ENCODE results near the gene FOXRED1.
A peak's percentile ranks its signal among the peaks of the same experiment; 100 is the strongest.
"Not testable (repeated sequence)": the region's sequence is repeated elsewhere in the genome, so short reads cannot be mapped to it uniquely, and the experiment has no call there.

The FOXRED1 gene

GRCh38 chr11:126268708-126269579, at the start of gene FOXRED1, which contains the start of gene SRPRA:
Gene FOXRED1 (plus strand): TSS chr11:126269154. CDS start chr11:126269207, 53 bp downstream.
Gene SRPRA (minus strand): TSS chr11:126268895. CDS start chr11:126268804, 91 bp downstream.
- DNase-seq (peak; percentile 100), ATAC-seq (replicated peaks) (peak; percentile 99)
- H3K9me3 Mint-ChIP-seq = no peaks in the 10 kb centered on the region
- H3K4me1 Mint-ChIP-seq = peaks cover 26 to 41% of the 10 kb centered on the region in 2 donors
- H3K27ac Mint-ChIP-seq = peak within 1 kb of the TSS; percentile 99
- peaks cover 31 to 70% of the 10 kb centered on the region in 2 donors for H3K36me3 Mint-ChIP-seq
- H3K4me3 Mint-ChIP-seq = peak within 1 kb of the TSS; percentile 98
- no peaks in the 10 kb centered on the region for H3K27me3 Mint-ChIP-seq

DNA sequence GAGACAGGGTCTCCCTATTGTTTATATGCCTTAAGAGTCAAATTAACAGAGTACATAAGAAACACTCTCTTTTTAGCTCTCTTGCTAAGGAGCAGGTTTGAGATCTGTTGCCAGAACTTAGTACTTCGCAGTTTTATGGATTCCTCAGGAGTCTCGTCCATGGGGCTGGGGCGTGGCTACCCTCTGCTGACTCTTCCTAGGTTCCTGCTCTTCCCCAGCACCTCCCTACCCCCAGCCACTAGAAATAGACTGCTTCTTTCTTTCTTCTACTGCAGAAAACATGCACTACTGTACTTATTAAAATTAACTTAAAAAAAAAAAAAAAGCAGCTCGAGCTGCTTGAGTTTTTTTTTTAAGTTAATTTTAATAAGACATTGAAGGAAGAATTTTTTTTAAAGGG, 49.4 kb upstream of the FOXRED1 start:
- Mint-ChIP-seq H3K27ac (no peak overlapping the region), H3K4me1 (peaks cover 25 to 32% of the 10 kb centered on the region in 2 donors), H3K4me3 (no peak overlapping the region)

DNA sequence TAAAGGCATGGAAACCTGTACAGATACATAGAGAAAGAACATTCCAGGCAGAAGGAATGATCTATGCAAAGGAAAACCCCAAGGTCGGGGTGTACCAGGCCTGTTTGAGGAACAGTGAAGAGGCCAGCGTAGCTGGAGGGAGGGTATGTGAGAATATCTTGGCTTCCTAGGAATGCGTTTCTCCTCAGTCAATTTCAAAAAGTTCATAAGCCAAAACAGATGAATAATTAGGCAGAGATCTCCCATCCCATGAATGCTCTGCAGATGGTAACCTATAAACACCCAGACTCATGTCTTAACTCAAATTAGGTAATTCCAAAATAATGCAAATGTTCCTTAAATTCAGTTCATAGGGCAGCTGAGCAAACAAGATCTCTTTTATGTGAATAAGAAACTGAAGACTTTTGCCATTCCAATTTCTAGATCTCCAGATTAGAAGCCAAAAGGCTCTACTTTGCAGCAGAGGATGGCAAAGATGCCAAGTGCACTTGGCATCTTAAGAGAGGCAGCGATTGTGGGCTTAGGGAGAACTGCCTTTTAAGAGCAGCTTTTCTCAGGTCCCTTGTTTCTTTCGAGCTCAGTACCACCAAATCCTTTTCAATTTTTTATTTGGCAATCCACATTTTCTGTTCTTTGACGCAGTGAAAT, 44.2 kb upstream of the FOXRED1 start:
- peaks cover 0 to 4% of the 10 kb centered on the region in 2 donors for H3K9me3 Mint-ChIP-seq
- DNase-seq (no peak), ATAC-seq (replicated peaks) (no peak)
- H3K4me1 Mint-ChIP-seq = peaks cover 6 to 7% of the 10 kb centered on the region in 2 donors
- no peak overlapping the region for H3K4me3 Mint-ChIP-seq
- H3K36me3 Mint-ChIP-seq = peaks cover 12 to 24% of the 10 kb centered on the region in 2 donors
- no peak overlapping the region for H3K27ac Mint-ChIP-seq
- no peaks in the 10 kb centered on the region for H3K27me3 Mint-ChIP-seq

More for the DNA sequence above, 49.4 kb upstream of the FOXRED1 start:
- H3K9me3 Mint-ChIP-seq = no peaks in the 10 kb centered on the region
- H3K27me3 Mint-ChIP-seq = no peaks in the 10 kb centered on the region
- DNase-seq (no peak), ATAC-seq (replicated peaks) (no peak)
- peaks cover 3 to 15% of the 10 kb centered on the region in 2 donors for H3K36me3 Mint-ChIP-seq

GRCh38 chr11:126225295-126225665, 43.7 kb upstream of the FOXRED1 start:
- Mint-ChIP-seq H3K4me1 (peaks cover 2 to 4% of the 10 kb centered on the region in 2 donors), H3K36me3 (peaks cover 9 to 21% of the 10 kb centered on the region in 2 donors), H3K27ac (no peak overlapping the region), H3K9me3 (peaks cover 0 to 4% of the 10 kb centered on the region in 2 donors), H3K27me3 (no peaks in the 10 kb centered on the region), H3K4me3 (no peak overlapping the region)
- no peak for ATAC-seq (replicated peaks)
- DNase-seq = no peak

DNA sequence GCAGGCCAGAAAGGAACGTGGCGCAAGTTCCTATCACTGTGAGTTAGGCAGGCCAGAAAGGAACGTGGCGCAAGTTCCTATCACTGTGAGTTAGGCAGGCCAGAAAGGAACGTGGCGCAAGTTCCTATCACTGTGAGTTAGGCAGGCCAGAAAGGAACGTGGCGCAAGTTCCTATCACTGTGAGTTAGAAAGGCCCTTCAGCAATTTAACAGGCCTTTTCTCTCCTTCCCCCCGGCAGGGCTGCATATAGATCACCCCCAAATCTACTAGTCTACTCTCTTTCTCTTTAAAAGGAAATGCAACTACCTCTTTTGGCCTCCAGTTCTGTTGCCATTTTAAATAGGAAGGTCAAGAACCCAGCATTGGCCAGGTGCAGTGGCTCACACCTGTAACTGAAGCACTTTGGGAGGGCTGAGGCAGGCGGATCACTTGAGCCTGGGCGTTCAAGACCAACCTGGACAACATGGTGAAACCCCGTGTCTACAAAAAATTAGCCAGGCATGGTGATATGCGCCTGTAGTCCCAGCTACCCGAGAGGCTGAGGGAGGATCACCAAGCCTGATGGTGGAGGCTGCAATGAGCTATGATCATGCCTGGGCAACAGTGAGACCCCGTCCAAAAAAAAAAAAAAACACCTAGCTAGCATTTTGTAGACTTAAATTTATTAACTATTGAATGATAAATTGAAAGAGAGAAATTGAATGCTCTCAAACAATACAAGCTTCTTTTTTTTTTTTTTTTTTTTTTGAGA, 42.4 kb upstream of the FOXRED1 start:
- H3K9me3 Mint-ChIP-seq = peaks cover 0 to 4% of the 10 kb centered on the region in 2 donors
- H3K36me3 Mint-ChIP-seq = peaks cover 9 to 25% of the 10 kb centered on the region in 2 donors
- no peak for DNase-seq
- no peak for ATAC-seq (replicated peaks)
- H3K4me1 Mint-ChIP-seq = peaks cover 0 to 3% of the 10 kb centered on the region in 2 donors
- H3K4me3 Mint-ChIP-seq = no peak overlapping the region
- H3K27ac Mint-ChIP-seq = no peak overlapping the region
- no peaks in the 10 kb centered on the region for H3K27me3 Mint-ChIP-seq

GRCh38 chr11:126229858-126230540, 39.0 kb upstream of the FOXRED1 start:
- no peaks in the 10 kb centered on the region for H3K27me3 Mint-ChIP-seq
- no peak overlapping the region for H3K27ac Mint-ChIP-seq
- H3K9me3 Mint-ChIP-seq = peaks cover 0 to 4% of the 10 kb centered on the region in 2 donors
- no peak for DNase-seq
- no peak overlapping the region for H3K4me3 Mint-ChIP-seq
- no peak for ATAC-seq (replicated peaks)
- peaks cover 11 to 25% of the 10 kb centered on the region in 2 donors for H3K36me3 Mint-ChIP-seq
- H3K4me1 Mint-ChIP-seq = no peaks in the 10 kb centered on the region

DNA sequence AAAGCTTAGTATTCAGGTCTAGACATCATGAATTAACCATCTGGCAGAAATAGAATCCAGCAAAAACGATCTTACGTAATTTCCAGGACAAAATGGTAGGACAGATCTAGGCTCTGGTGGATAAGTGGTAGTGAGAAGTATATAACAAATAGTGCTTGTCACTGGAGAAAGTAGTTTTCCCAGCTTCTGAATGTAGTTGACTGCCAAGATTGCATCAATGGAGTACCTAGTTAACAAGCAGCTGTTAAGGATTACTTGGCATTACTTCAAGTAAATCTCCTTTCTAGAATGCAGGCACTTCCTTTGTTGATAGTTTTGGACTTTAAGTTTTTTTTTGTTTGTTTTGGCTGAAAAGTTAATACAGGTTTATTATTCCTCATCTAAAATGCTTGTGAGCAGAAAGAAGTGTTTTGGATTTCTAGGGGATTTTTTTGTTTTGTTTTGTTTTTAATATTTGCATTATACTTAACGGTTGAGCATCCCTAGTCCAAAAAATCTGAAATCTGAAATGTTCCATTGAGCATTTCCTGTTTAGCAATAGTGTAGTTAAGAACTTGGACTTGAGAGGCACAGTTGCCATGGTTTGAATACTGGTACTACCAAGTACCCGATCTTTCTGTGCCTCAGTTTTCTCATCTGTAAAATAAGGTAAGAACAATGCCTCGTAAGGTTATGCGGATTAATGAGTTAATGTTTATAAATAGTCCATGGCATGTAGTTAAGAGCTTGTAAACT, 37.1 kb upstream of the FOXRED1 start:
- Mint-ChIP-seq H3K4me3 (no peak overlapping the region), H3K36me3 (peaks cover 12 to 35% of the 10 kb centered on the region in 2 donors), H3K4me1 (no peaks in the 10 kb centered on the region), H3K9me3 (no peaks in the 10 kb centered on the region), H3K27ac (no peak overlapping the region), H3K27me3 (no peaks in the 10 kb centered on the region)
- ATAC-seq (replicated peaks) (no peak), DNase-seq (no peak)

- H3K36me3 Mint-ChIP-seq = peaks cover 12 to 36% of the 10 kb centered on the region in 2 donors
- no peak for ATAC-seq (replicated peaks)
- H3K4me1 Mint-ChIP-seq = no peaks in the 10 kb centered on the region
- no peak for DNase-seq
- H3K9me3 Mint-ChIP-seq = no peaks in the 10 kb centered on the region
- no peak overlapping the region for H3K4me3 Mint-ChIP-seq
- H3K27me3 Mint-ChIP-seq = no peaks in the 10 kb centered on the region
- H3K27ac Mint-ChIP-seq = no peak overlapping the region
Measured at GRCh38 chr11:126232683-126233082, 36.3 kb upstream of the FOXRED1 start.

- Mint-ChIP-seq H3K27me3 (no peaks in the 10 kb centered on the region), H3K36me3 (peaks cover 15 to 39% of the 10 kb centered on the region in 2 donors), H3K4me3 (no peak overlapping the region), H3K9me3 (no peaks in the 10 kb centered on the region), H3K4me1 (peaks cover 0 to 1% of the 10 kb centered on the region in 2 donors), H3K27ac (no peak overlapping the region)
- no peak for DNase-seq
- no peak for ATAC-seq (replicated peaks)
Measured at GRCh38 chr11:126233391-126233790, 35.6 kb upstream of the FOXRED1 start.

DNA sequence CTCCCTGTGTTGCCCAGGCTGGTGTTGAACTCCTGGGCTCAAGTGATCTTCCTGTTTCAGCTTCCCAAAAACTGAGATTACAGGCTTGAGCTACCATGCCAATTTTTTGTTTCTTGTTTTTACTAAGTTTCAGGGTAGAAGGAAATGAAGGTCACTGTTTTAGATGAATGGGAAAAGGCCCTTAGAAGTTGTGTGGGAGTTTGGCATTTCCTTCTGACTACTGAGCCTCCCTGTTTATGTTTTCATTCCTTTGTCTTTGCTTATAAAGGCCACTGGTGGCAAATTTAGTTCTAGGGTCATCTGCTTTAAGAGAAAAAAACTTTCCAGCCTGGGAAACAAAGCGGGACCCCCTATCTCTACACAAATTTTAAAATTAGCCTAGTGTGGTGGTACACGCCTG, 22.3 kb upstream of the FOXRED1 start:
- Mint-ChIP-seq H3K4me3 (no peak overlapping the region), H3K27me3 (no peaks in the 10 kb centered on the region), H3K27ac (no peak overlapping the region), H3K36me3 (peaks cover 23 to 45% of the 10 kb centered on the region in 2 donors), H3K9me3 (no peaks in the 10 kb centered on the region), H3K4me1 (no peaks in the 10 kb centered on the region)
- ATAC-seq (replicated peaks) (no peak), DNase-seq (no peak)

DNA sequence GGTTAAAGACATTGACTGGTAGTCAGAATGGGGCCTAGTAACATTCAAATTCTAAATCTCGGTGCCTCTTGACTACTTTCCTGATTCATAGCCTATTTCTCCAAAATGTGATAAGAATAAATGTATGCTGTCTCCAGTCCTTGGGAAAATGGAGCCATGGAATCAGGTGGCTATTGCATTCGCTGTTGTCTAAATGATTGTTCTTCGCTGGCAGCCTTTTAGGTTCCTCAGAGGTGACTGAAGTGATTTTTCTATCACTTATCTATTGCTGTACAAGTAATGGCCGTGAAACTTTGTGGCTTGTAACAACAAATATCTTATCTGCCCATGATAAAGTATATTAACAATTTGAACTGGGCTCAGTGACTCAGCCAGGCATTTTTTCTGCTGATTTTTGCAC, 15.7 kb upstream of the FOXRED1 start:
- H3K4me1 Mint-ChIP-seq = peaks cover 0 to 2% of the 10 kb centered on the region in 2 donors
- peaks cover 19 to 40% of the 10 kb centered on the region in 2 donors for H3K36me3 Mint-ChIP-seq
- DNase-seq (no peak), ATAC-seq (replicated peaks) (no peak)
- H3K27me3 Mint-ChIP-seq = no peaks in the 10 kb centered on the region
- H3K27ac Mint-ChIP-seq = no peak overlapping the region
- no peaks in the 10 kb centered on the region for H3K9me3 Mint-ChIP-seq
- no peak overlapping the region for H3K4me3 Mint-ChIP-seq

GRCh38 chr11:126254819-126255218, 14.1 kb upstream of the FOXRED1 start:
- H3K4me3 Mint-ChIP-seq = no peak overlapping the region
- H3K9me3 Mint-ChIP-seq = no peaks in the 10 kb centered on the region
- no peak overlapping the region for H3K27ac Mint-ChIP-seq
- no peak for ATAC-seq (replicated peaks)
- peaks cover 19 to 35% of the 10 kb centered on the region in 2 donors for H3K36me3 Mint-ChIP-seq
- H3K27me3 Mint-ChIP-seq = no peaks in the 10 kb centered on the region
- DNase-seq = no peak
- peaks cover 0 to 2% of the 10 kb centered on the region in 2 donors for H3K4me1 Mint-ChIP-seq

- ATAC-seq (replicated peaks); H3K27me3 Mint-ChIP-seq; DNase-seq; H3K4me1 Mint-ChIP-seq; H3K9me3 Mint-ChIP-seq; H3K4me3 Mint-ChIP-seq: not testable (repeated sequence)
- Mint-ChIP-seq H3K27ac (peak overlapping the region; percentile 31), H3K36me3 (peaks cover 19 to 37% of the 10 kb centered on the region in 2 donors)
Measured at GRCh38 chr11:126255507-126255906, 13.4 kb upstream of the FOXRED1 start.
